HFF-Myc (cell line): ENCODE data around the gene SYPL1.

Experiments used
- DNase-seq: peaks from one replicate; pipeline ENCODE4 v3.0.0-alpha.2; 2011; ENCODE audit warnings: low read depth; ENCODE audit errors: extremely low read depth
- H3K4me3 ChIP-seq: replicated peaks from 2 replicates; pipeline ENCODE4 v1.5.1; 2011; ENCODE audit warnings: low read depth, mild to moderate bottlenecking, control low read depth, low read length
- TF ChIP-seq, protein P1 (sequence below): IDR thresholded peaks from 2 replicates; pipeline ENCODE4 v1.5.1; 2012; ENCODE audit warnings: mild to moderate bottlenecking, low read depth, low read length, control low read depth; ENCODE audit errors: missing control alignments

SYPL1 gene

DNA sequence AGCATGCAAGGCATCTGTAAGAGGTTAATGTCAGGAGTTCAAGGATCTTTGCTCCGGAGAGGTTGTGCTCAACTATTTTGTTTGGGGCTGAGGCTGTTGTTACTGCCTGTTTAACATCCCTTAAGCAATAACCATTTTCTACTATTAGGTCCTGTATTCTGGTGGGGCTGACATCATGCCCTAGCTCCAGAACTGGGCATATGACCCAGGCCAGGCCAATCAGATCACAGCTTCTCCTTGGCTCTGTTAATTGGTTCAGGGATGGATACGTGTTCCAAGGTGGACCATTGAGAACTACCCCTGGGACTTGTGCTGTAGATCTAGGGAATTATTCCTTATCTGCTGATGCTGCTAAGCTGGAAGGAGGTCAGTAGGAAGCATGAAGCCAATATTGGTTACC is 67.0 kb downstream of the SYPL1 start:
- DNase-seq, result no peak
- TF ChIP-seq, protein P1, sequence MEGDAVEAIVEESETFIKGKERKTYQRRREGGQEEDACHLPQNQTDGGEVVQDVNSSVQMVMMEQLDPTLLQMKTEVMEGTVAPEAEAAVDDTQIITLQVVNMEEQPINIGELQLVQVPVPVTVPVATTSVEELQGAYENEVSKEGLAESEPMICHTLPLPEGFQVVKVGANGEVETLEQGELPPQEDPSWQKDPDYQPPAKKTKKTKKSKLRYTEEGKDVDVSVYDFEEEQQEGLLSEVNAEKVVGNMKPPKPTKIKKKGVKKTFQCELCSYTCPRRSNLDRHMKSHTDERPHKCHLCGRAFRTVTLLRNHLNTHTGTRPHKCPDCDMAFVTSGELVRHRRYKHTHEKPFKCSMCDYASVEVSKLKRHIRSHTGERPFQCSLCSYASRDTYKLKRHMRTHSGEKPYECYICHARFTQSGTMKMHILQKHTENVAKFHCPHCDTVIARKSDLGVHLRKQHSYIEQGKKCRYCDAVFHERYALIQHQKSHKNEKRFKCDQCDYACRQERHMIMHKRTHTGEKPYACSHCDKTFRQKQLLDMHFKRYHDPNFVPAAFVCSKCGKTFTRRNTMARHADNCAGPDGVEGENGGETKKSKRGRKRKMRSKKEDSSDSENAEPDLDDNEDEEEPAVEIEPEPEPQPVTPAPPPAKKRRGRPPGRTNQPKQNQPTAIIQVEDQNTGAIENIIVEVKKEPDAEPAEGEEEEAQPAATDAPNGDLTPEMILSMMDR, result no peak
- H3K4me3 ChIP-seq, result no peak overlapping the region

DNA sequence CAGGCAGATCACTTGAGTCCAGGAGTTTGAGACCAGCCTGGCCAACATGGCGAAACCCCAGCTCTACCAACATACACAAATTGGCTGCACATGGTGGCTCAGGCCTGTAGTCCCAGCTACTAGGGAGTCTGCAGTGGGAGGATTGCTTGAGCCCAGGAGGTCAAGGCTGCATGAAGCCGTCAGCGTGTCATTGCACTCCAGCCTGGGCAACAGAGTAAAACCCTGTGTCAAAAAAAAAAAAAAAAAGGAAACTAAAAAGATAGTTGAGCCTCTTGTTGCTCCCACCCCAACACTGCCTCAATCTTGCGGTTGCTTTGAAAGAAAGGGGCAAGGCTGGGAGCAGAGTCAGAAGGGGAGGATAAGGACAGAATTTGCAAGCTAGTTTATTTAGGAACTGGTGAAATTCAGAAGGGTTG is 69.9 kb downstream of the SYPL1 start:
- no peak for DNase-seq
- TF ChIP-seq, protein P1, result no peak
- H3K4me3 ChIP-seq, result no peak overlapping the region

DNA sequence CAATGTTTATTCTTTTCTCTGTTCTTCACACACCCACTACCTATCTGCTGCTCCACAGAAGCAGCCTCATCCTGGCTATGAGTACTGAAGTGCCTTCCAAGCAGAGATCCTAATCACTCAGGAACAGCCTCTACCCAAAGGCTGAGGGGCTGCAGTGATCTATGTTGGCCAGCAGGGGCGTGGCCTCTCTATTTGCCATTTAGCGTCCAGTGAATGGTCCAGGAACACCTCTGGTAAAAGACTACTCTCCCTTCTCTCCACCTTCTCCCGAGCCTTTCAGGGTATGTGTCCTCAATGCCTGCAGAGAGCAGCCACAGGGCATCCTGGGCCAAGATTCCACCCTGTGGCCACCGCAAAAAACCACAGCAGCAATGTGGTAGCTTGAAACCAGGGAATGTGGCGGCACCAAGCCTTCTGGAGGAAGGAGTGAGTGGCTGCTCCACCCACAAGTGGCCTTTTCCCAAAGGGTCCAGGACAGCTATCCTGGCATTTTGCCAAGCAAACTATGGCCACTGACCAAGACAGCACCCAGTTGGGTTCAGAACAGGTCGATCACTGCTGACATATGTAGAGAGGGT is 70.9 kb downstream of the SYPL1 start:
- no peak overlapping the region for H3K4me3 ChIP-seq
- DNase-seq, result no peak
- TF ChIP-seq, protein P1, result peak; percentile 79
